ENCODE results near the gene MEG3.

DNA sequence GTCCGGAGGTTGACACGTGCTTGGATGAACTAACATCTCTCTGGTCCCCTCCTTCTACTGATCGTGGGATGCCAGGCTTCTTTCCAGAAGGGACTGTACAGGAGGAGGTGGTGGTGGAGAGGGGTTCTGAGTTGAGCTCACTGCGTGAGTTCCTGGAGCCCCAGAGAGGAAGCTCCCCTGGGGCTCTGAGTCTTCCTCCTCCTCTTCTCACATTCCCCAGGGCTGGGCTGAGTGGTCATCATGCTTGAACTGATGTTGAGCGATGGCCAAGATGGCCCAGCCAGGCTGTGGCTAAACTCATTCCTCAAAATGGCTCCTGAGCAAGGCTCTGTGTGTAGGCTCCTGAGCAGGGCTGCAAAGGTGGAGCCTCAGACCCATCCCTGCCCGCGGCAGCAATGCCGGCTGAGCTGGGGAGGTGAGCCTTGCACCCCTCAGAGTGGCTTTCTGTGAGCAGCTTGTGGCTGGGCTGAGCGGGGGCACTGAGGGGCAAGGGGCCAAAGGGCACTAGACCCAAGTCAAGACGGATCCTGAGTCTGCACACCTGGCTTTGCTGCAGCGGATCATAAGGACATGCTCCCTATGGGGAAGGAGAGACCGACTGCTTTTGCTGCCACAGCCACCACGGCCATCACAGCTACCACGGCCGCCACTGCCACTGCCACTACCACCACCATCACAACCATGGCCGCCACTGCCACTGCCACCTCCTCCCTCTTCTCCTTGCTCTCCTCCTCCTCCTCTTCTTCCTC lies 35.4 kb downstream of the MEG3 start:
- TF ChIP-seq, protein P1, sequence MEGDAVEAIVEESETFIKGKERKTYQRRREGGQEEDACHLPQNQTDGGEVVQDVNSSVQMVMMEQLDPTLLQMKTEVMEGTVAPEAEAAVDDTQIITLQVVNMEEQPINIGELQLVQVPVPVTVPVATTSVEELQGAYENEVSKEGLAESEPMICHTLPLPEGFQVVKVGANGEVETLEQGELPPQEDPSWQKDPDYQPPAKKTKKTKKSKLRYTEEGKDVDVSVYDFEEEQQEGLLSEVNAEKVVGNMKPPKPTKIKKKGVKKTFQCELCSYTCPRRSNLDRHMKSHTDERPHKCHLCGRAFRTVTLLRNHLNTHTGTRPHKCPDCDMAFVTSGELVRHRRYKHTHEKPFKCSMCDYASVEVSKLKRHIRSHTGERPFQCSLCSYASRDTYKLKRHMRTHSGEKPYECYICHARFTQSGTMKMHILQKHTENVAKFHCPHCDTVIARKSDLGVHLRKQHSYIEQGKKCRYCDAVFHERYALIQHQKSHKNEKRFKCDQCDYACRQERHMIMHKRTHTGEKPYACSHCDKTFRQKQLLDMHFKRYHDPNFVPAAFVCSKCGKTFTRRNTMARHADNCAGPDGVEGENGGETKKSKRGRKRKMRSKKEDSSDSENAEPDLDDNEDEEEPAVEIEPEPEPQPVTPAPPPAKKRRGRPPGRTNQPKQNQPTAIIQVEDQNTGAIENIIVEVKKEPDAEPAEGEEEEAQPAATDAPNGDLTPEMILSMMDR (IDR thresholded peaks at IDR 0.05) = no peak
- TF ChIP-seq POLR2A (IDR thresholded peaks at IDR 0.05) = no peak
